Inflammatory macrophage treated with lipopolysaccharide for 1 hour (primary cell): Measurements from ENCODE around the gene RGS10.
"Not testable (repeated sequence)": the region's sequence is repeated elsewhere in the genome, so short reads cannot be mapped to it uniquely, and the experiment has no call there.

Experiments used
- DNase-seq, 2 donors: peaks; one replicate each; pipeline ENCODE4 v3.0.0-alpha.2; 2020 to 2022

The RGS10 gene, protein sequence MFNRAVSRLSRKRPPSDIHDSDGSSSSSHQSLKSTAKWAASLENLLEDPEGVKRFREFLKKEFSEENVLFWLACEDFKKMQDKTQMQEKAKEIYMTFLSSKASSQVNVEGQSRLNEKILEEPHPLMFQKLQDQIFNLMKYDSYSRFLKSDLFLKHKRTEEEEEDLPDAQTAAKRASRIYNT

GRCh38 chr10:119542357-119542987, at the start of gene RGS10:
TSS of gene RGS10 (minus strand) at chr10:119542719. CDS start at chr10:119542638, 81 bp downstream.
- peak; percentile 88 for DNase-seq

GRCh38 chr10:119588071-119588470, 45.6 kb upstream of the RGS10 start:
- DNase-seq: no peak

DNA sequence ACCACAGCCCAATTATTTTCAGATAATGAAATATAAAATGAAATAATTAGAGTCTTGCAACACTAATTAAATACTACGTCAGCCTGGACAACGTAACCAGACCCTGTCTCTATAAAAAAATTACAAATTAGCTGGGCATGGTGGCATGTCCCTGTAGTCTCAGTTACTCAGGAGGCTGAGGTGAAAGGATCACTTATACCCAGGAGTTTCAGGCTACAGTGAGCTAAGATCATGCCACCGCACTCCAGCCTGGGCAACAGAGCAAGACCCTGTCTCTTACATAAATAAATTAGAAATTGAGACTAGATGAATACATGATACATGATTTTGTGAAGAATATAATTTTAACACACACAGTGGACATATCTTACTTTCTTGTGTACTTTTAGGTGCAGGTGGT, 35.8 kb upstream of the RGS10 start:
- no peak for DNase-seq

DNA sequence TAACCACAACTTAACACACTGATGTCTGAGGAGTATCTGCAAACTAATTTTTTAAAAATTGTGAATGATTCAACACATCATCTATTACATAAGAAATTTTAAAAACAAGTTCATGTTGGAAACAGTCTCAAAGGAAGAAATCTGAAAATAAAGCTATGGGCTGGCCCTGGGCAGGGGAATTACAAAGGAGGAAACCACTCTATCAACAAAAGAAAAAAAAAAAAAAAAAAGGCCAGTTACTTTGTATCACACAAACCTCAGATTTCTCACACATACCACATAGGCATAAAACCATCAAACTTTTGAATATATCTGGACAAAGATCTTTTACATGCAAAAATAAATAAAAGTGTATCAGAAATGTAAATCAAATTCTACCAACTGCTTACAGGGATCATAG, 33.5 kb upstream of the RGS10 start:
- DNase-seq: no peak

DNA sequence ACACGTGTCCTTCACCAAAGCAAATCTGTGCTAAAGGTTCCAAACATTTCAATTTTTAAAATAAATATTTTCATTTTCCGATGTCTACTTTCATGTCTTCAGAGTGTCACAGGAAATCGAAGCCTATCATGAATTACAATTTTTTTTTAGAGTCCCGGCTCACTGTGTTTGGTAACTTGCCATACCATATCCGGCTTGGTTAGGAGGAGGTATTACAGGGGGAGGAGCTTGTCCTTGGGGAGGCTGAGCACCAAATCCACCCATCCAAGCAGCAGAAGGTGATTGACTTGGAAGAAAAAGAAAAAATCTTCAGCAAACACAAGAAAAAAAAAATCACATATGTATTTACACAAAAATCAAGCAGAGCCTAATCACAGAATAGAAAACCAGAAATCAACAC, 33.0 kb upstream of the RGS10 start:
- no peak for DNase-seq

GRCh38 chr10:119567978-119568377, 25.5 kb upstream of the RGS10 start:
- DNase-seq: no peak

- DNase-seq: no peak
These were observed 19.6 kb upstream of the RGS10 start for GRCh38 chr10:119562097-119562496.

DNA sequence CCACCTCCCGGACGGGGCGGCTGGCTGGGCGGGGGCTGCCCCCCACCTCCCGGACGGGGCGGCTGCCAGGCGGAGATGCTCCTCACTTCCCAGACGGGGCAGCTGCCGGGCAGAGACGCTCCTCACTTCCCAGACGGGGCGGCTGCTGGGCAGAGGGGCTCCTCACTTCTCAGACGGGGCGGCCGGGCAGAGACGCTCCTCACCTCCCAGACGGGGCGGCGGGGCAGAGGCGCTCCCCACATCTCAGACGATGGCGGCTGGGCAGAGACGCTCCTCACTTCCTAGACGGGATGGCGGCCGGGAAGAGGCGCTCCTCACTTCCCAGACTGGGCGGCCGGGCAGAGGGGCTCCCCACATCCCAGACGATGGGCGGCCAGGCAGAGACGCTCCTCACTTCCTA, 17.0 kb upstream of the RGS10 start:
- not testable (repeated sequence) for DNase-seq

DNA sequence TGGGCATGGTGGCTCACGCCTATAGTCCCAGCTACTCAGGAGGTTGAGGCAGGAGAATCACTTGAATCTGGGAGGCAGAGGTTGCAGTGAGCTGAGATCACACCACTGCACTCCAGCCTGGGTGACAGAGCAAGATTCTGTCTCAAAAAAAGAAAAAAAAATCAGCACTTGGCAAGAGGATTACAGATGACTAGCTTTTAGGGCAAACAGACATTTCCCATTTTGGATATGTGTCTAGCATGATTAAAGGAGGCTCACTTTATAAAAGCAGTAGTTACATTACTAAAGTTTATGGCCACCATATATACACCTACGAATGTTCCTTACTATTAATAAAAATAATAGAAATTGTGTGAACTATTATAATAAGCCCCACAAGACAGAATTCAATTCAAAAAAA, 13.6 kb upstream of the RGS10 start:
- DNase-seq: not testable (repeated sequence)

DNA sequence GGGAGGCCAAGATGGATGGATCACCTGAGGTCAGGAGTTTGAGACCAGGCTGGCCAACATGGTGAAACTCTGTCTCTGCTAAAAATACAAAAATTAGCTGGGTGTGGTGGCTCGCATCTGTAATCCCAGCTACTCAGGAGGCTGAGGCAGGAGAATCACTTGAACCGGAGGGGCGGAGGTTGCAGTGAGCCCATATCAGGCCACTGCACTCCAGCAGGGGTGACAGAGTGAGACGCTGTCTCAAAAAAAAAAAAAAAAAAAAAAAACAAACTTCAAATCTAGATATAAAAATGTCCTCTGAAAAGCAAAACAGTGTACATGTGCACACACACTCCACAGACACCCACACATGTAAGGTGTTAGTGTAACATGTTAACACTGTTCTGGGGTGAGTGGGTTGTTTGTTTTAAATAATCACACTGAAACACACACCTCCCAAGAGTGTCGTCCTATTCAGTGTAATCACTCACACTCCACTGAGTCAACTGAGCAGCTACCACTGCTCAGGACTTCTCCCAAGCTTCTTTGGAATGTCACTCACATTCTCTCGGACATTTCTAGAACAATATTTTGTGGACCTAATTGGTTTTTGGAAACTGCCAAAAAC, 12.8 kb upstream of the RGS10 start:
- no peak for DNase-seq

- DNase-seq: peak; percentile 46 to 51
These were observed 8.3 kb upstream of the RGS10 start for GRCh38 chr10:119550827-119551226.

DNA sequence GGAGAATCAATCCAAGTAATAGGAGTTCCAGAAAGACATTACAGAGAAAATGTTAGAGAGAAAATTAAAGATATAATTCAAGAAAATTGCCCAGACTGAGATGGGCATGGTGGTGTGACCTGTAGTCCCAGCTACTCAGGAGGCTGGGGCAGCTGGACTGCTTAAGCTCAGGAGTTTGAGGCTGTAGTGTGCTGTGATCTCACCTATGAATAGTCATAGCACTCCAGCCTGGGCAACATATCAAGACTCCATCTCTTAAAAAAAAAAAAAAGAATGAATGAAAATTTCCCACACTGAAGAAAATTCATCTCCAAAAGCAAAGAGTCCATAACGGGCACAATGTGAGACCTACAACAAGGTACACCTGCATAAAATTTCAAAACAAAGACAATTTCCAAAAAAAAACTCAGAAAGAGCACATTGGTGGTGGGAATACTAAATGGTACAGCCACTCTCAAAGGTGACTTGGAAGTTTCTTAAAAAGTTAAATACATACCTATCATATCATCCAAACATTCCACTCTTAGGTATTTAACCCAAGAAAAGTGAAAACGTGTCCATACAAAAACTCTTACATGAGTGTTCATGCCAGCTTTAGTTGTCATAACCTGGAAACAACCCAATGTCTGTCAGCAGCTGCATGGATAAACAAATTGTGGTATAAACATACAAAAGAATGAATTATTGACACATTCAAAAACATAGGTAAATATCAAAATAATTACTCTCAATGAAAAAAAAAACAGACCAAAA, 6.9 kb upstream of the RGS10 start:
- no peak for DNase-seq

DNA sequence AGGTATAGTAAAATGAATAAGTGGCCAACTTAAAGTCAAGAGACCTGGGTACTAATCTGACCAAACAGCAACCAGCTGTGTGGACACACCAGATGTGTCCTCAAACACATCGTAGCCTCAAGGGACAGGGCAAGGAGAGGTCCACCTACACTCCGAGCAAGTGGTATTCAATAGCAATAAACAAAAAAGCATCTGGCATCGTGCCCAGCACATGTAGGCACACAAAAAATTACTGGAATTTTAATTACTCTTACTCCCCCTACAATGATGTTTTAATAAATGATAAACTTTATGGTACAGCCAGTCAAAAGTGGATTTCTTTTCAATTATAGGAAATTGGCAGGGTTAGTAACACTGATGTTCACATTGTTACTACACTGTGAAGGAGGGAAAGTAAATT, 3.5 kb upstream of the RGS10 start:
- no peak for DNase-seq

- no peak for DNase-seq
These were observed 2.8 kb upstream of the RGS10 start for GRCh38 chr10:119545310-119545709.

GRCh38 chr10:119543814-119544642, 1.5 kb upstream of the RGS10 start:
- DNase-seq: peak; percentile 25 to 49

GRCh38 chr10:119542988-119543813, 682 bp upstream of the RGS10 start:
- peak; percentile 39 to 52 for DNase-seq

DNA sequence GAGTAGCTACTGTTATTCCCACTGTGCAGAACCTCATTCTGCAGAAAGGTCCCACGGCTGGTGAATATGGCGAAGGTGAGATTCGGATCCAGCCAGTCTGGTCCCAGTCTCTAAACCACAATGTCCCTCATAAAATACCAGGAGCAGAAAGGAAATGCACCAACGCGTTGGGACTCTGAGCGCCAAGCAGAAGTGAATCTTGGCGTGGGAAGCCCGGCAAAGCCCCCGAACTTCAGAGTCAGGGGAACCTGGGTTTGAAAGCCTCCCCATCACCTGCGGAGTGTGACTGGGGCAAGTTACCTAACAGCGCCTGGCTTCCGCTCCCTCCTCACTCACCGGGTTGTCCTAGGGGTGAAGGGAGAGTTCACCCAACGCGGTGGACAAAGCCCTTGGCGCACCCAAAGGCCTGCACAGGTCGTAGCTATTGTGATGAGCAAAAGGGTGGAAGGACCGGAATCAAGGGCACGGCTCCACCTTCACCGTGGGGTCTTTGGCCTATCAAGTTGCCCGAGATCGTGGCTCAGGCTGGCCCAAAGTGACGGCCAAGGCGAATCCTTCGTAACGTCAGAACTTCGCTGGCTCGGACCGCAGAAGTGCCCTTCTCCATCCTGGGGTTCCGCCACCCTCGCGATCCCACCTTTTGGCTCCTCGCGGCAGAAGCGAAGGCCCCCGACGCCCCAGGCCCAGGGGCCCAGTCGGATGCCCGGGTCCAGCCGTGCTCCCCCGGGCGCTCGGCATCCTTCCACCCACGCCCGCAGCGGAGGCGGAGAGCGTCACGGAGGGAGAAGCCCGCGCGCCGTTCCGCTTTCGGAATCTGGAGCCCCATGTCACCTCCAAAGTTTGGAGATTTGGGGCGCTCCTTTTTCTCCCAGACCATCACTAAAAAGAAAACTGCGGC, 811 bp downstream of the RGS10 start:
- peak; percentile 63 to 87 for DNase-seq

- no peak for DNase-seq
These were observed 1.5 kb downstream of the RGS10 start for GRCh38 chr10:119541046-119541445.

DNA sequence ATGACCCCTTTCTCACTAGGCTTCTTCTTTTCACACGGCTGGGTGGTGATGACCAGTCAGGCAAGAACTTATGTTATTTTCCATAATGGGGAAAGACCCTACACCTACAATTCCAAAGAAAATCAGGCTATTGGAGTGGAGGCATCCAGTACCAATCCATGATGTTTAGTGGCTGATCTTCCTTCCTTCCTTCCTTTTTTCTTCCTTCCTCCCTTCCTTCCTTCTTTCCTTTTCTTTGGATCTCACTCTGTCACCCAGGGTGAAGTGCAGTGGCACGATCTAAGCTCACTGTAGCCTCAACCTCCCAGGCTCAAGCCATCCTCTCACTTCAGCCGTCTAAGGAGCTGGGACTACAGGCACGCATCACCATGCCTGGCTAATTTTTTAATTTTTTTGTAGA, 2.5 kb downstream of the RGS10 start:
- no peak for DNase-seq

DNA sequence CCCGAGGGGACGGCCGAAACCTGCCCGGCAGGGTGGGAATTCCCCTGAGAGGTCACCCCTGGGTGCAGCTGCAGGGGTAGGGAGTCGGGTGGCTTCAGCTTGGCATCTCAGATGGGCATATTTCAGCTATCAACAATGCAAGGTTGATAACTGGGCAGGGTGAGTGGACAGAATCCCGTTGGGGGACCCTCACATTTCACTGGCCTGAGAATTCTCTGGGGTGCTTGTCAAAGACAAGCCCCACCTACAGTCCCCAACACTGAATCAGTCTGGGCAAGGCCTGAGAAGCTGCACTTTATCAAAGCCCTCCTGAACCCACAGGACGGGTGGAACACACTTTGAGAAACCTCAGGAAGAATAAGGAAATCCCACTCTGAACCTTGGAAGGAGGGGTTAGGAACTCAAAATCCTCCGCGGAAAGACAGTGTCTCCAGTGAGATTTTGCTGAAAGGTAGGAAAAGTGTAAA, 3.1 kb downstream of the RGS10 start:
- no peak for DNase-seq
